Measurements from ENCODE around the gene DDX24.

DDX24 gene

GRCh38 chr14:94010625-94011024, 70.4 kb downstream of the DDX24 start:
- DNase-seq (ENCODE audit: low read depth in 2 of 2), result no peak

GRCh38 chr14:94009767-94010166, 71.2 kb downstream of the DDX24 start:
- no peak for DNase-seq (ENCODE audit: low read depth in 2 of 2)

- DNase-seq (ENCODE audit: low read depth in 2 of 2), result no peak
Measured at GRCh38 chr14:94008234-94008633, 72.8 kb downstream of the DDX24 start.

- DNase-seq (ENCODE audit: low read depth in 2 of 2), result no peak
Measured at GRCh38 chr14:94005324-94006073, 75.5 kb downstream of the DDX24 start.

- no peak for DNase-seq (ENCODE audit: low read depth in 2 of 2)
Measured at GRCh38 chr14:94004015-94004414, 77.0 kb downstream of the DDX24 start.

GRCh38 chr14:94003397-94003796, 77.6 kb downstream of the DDX24 start:
- no peak for DNase-seq (ENCODE audit: low read depth in 2 of 2)

GRCh38 chr14:94001501-94002396, 79.3 kb downstream of the DDX24 start:
- peak; percentile 27 to 33 for DNase-seq (ENCODE audit: low read depth in 2 of 2)

GRCh38 chr14:94001016-94001415, 80.0 kb downstream of the DDX24 start:
- DNase-seq (ENCODE audit: low read depth in 2 of 2), result no peak

GRCh38 chr14:94000267-94000666, 80.7 kb downstream of the DDX24 start:
- no peak for DNase-seq (ENCODE audit: low read depth in 2 of 2)

GRCh38 chr14:93999573-93999972, 81.4 kb downstream of the DDX24 start:
- DNase-seq (ENCODE audit: low read depth in 2 of 2), result no peak

GRCh38 chr14:93998871-93999403, 82.1 kb downstream of the DDX24 start:
- no peak for DNase-seq (ENCODE audit: low read depth in 2 of 2)
